Measurements from ENCODE around the gene FAM117A. TPM values are rescaled to one million over a fixed set of nuclear protein-coding genes. Genes with fewer than 3 reads are reported as not detected.

The FAM117A gene
- total RNA-seq, 4 donors from 2014 or later: 8.6 to 14.6 (median 10.7) TPM

- no peak for DNase-seq
- 83 to 90% methylated on average over 2 to 3 of the region's 3 CpGs for WGBS, 2 donors (ENCODE audit: low coverage in 1 of 2)
- Histone ChIP-seq H3K36me3 (no peaks in the 10 kb centered on the region), H3K4me1 (peaks cover 0 to 25% (median under 1%) of the 10 kb centered on the region in 4 donors), H3K4me3 (no peak overlapping the region), H3K27me3 (no peaks in the 10 kb centered on the region), H3K27ac (no peak overlapping the region), H3K9me3 (no peaks in the 10 kb centered on the region)
- intact Hi-C loops (cut with DNase I; ENCODE audit: low total_unique reads): no loop called here
- TF ChIP-seq POLR2A (IDR thresholded peaks at IDR 0.05): no peak
- TF ChIP-seq EP300 (IDR thresholded peaks at IDR 0.05; ENCODE audit: low read depth): no peak
- TF ChIP-seq, protein P1, sequence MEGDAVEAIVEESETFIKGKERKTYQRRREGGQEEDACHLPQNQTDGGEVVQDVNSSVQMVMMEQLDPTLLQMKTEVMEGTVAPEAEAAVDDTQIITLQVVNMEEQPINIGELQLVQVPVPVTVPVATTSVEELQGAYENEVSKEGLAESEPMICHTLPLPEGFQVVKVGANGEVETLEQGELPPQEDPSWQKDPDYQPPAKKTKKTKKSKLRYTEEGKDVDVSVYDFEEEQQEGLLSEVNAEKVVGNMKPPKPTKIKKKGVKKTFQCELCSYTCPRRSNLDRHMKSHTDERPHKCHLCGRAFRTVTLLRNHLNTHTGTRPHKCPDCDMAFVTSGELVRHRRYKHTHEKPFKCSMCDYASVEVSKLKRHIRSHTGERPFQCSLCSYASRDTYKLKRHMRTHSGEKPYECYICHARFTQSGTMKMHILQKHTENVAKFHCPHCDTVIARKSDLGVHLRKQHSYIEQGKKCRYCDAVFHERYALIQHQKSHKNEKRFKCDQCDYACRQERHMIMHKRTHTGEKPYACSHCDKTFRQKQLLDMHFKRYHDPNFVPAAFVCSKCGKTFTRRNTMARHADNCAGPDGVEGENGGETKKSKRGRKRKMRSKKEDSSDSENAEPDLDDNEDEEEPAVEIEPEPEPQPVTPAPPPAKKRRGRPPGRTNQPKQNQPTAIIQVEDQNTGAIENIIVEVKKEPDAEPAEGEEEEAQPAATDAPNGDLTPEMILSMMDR (IDR thresholded peaks at IDR 0.05): no peak
- no peak for TF ChIP-seq POLR2AphosphoS5 (IDR thresholded peaks at IDR 0.05)
- in situ Hi-C loops (cut with MboI; ENCODE audit: low pct_ligation_motif_present in 1 of 4, low pct_unique_long_range_greater_than_20kb in 1 of 4, low sequenced_read_pairs in 3 of 4): no loop called here
Measured at GRCh38 chr17:49752508-49752907, 11.4 kb downstream of the FAM117A start.

DNA sequence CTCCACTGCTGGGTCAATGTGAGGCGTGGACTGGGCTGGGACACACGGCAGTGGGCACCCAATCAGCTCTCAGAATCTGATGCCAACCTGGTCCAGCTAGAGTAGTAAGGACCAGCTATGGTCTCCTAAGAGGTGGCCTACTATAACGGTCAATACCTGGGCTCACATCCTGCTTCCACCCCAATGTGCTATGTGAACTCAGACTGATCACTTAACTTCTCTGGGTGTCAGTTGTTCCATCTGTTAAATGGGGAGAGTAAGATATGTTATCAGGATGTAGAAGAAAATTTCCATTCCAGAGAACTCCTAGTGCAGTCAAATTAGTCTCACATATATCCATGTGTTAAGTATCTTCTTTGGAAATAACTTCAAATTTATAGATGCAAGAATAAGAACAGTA lies 14.2 kb downstream of the FAM117A start:
- in situ Hi-C loops (cut with MboI; ENCODE audit: low pct_ligation_motif_present in 1 of 4, low pct_unique_long_range_greater_than_20kb in 1 of 4, low sequenced_read_pairs in 3 of 4): no loop called here
- TF ChIP-seq, protein P1 (IDR thresholded peaks at IDR 0.05): no peak
- TF ChIP-seq POLR2A (IDR thresholded peaks at IDR 0.05) (no peak), EP300 (IDR thresholded peaks at IDR 0.05; ENCODE audit: low read depth) (no peak), POLR2AphosphoS5 (IDR thresholded peaks at IDR 0.05) (no peak)
- Histone ChIP-seq H3K4me3 (no peak overlapping the region), H3K9me3 (no peaks in the 10 kb centered on the region), H3K27ac (peak overlapping the region in 1 of 4 donors; percentile 71), H3K27me3 (no peaks in the 10 kb centered on the region), H3K36me3 (no peaks in the 10 kb centered on the region), H3K4me1 (peaks cover 0 to 26% (median 3%) of the 10 kb centered on the region in 4 donors)
- intact Hi-C loops (cut with DNase I; ENCODE audit: low total_unique reads): no loop called here
- 90% methylated on average over 3 of the region's 3 CpGs; no CpG with 5 or more reads in 1 of the 2 donors for WGBS, 2 donors (ENCODE audit: low coverage in 1 of 2)
- DNase-seq: no peak

GRCh38 chr17:49748791-49749190 lies 15.1 kb downstream of the FAM117A start:
- intact Hi-C loops (cut with DNase I; ENCODE audit: low total_unique reads): no loop called here
- in situ Hi-C loops (cut with MboI; ENCODE audit: low pct_ligation_motif_present in 1 of 4, low pct_unique_long_range_greater_than_20kb in 1 of 4, low sequenced_read_pairs in 3 of 4): no loop called here
- DNase-seq: peak; percentile 61
- no peaks in the 10 kb centered on the region for H3K9me3 ChIP-seq
- no peaks in the 10 kb centered on the region for H3K36me3 ChIP-seq
- peaks cover 0 to 28% (median 4%) of the 10 kb centered on the region in 4 donors for H3K4me1 ChIP-seq
- no peaks in the 10 kb centered on the region for H3K27me3 ChIP-seq
- 73 to 85% methylated on average over 5 to 7 of the region's 7 CpGs for WGBS, 2 donors (ENCODE audit: low coverage in 1 of 2)
- peak overlapping the region; percentile 62 to 71 (median 64) for H3K27ac ChIP-seq
- H3K4me3 ChIP-seq: no peak overlapping the region
- TF ChIP-seq, protein P1 (IDR thresholded peaks at IDR 0.05): no peak
- peak in 1 of 3 donors; percentile 32 for TF ChIP-seq POLR2AphosphoS5 (IDR thresholded peaks at IDR 0.05)
- TF ChIP-seq POLR2A (IDR thresholded peaks at IDR 0.05): no peak
- no peak for TF ChIP-seq EP300 (IDR thresholded peaks at IDR 0.05; ENCODE audit: low read depth)

DNA sequence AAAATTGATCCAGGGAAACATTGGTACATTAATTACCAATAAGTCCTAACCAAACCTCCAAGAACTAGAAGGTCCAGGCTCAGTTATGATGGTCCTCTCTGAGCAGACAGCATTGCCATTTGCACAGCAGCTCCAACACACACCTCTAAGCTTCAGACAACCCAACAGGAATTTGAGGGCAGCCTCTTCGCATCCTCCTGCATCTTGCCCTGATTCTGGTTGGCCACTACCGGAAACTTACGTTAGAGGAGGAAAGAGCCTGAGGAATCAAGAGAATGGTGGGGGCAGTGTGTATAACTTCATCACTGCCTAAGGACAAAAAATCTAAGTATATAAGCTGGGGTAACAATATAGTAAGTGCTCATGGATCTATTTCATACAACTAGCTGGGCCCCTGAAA lies 15.7 kb downstream of the FAM117A start:
- TF ChIP-seq, protein P1 (IDR thresholded peaks at IDR 0.05): no peak
- TF ChIP-seq POLR2A (IDR thresholded peaks at IDR 0.05): no peak
- no peak for TF ChIP-seq EP300 (IDR thresholded peaks at IDR 0.05; ENCODE audit: low read depth)
- TF ChIP-seq POLR2AphosphoS5 (IDR thresholded peaks at IDR 0.05): no peak
- intact Hi-C loops (cut with DNase I; ENCODE audit: low total_unique reads): no loop called here
- no peak for DNase-seq
- no peaks in the 10 kb centered on the region for H3K9me3 ChIP-seq
- WGBS, 2 donors (ENCODE audit: low coverage in 1 of 2): 77% methylated on average over 3 of the region's 3 CpGs; no CpG with 5 or more reads in 1 of the 2 donors
- H3K27me3 ChIP-seq: no peaks in the 10 kb centered on the region
- no peaks in the 10 kb centered on the region for H3K36me3 ChIP-seq
- H3K4me1 ChIP-seq: peaks cover under 1 to 28% (median 5%) of the 10 kb centered on the region in 4 donors
- in situ Hi-C loops (cut with MboI; ENCODE audit: low pct_ligation_motif_present in 1 of 4, low pct_unique_long_range_greater_than_20kb in 1 of 4, low sequenced_read_pairs in 3 of 4): no loop called here
- peak overlapping the region; percentile 62 to 71 (median 64) for H3K27ac ChIP-seq
- H3K4me3 ChIP-seq: no peak overlapping the region
